CD4-positive, CD25-positive, alpha-beta regulatory T cell (primary cell): ENCODE measurements around the gene CEP112. TPM values are rescaled to one million over a fixed set of nuclear protein-coding genes. Genes with fewer than 3 reads are reported as not detected.
"Not testable (repeated sequence)": the region's sequence is repeated elsewhere in the genome, so short reads cannot be mapped to it uniquely, and the experiment has no call there.

Experiments
- ATAC-seq, 2 donors: fragments of 150-1000 bp; cut with Tn5 transposase; one replicate each; pipeline ENCODE4 v1.10.0; 2021; ENCODE audit warnings: low read depth in 2 of 2, moderate number of reproducible peaks in 2 of 2, moderate library complexity in 1 of 2
- DNase-seq, 3 donors: peaks; one replicate each; pipeline versions ENCODE4 v3.0.0 to v3.0.0-alpha.2; 2012 to 2022; ENCODE audit warnings: mixed read lengths in 1 of 3
- H3K27ac ChIP-seq: one replicate; pipeline ENCODE4 v1.7.0; 2013; ENCODE audit warnings: mild to moderate bottlenecking, low read length; ENCODE audit not compliant: insufficient read depth, poor library complexity, severe bottlenecking
- H3K27me3 ChIP-seq: one replicate; pipeline ENCODE4 v1.7.0; 2013; ENCODE audit warnings: low read length; ENCODE audit not compliant: control insufficient read depth, insufficient read depth
- H3K36me3 ChIP-seq: one replicate; pipeline ENCODE4 v1.7.0; 2013; ENCODE audit warnings: mild to moderate bottlenecking, low read length, moderate library complexity; ENCODE audit not compliant: control insufficient read depth, insufficient read depth
- H3K4me1 ChIP-seq: 2 replicates; pipeline ENCODE4 v1.7.0; 2013; ENCODE audit warnings: mild to moderate bottlenecking, low read length; ENCODE audit not compliant: insufficient read depth, control insufficient read depth, poor library complexity, severe bottlenecking
- H3K4me3 ChIP-seq: one replicate; pipeline ENCODE4 v1.7.0; 2013; ENCODE audit warnings: low read depth, mild to moderate bottlenecking, low read length, moderate library complexity
- H3K9me3 ChIP-seq, 2 experiments: 1 replicate in 1 of 2; 2 replicates in 1 of 2; pipeline ENCODE4 v1.7.0; 2013; ENCODE audit warnings: low read length in 2 of 2, mild to moderate bottlenecking in 1 of 2, moderate library complexity in 1 of 2; ENCODE audit not compliant: control insufficient read depth in 2 of 2
- H3K27ac Mint-ChIP-seq, 3 donors: one replicate each; pipeline ENCODE4 v1.8.0; 2020 to 2022; ENCODE audit warnings: mild to moderate bottlenecking in 3 of 3, mixed read lengths in 3 of 3, moderate library complexity in 2 of 3
- H3K27me3 Mint-ChIP-seq: one replicate; pipeline ENCODE4 v1.8.0; 2022; ENCODE audit warnings: mild to moderate bottlenecking, mixed read lengths
- H3K36me3 Mint-ChIP-seq: one replicate; pipeline ENCODE4 v1.8.0; 2020; ENCODE audit warnings: mixed read lengths
- H3K4me1 Mint-ChIP-seq, 4 donors: one replicate each; pipeline ENCODE4 v1.8.0; 2020 to 2022; ENCODE audit warnings: mixed read lengths in 4 of 4, mild to moderate bottlenecking in 1 of 4
- H3K4me3 Mint-ChIP-seq, 4 donors: one replicate each; pipeline ENCODE4 v1.8.0; 2020 to 2022; ENCODE audit warnings: mild to moderate bottlenecking in 4 of 4, mixed read lengths in 4 of 4, moderate library complexity in 3 of 4
- H3K9me3 Mint-ChIP-seq, 7 donors: one replicate each; pipeline ENCODE4 v1.8.0; 2020 to 2022; ENCODE audit warnings: mixed read lengths in 7 of 7, mild to moderate bottlenecking in 3 of 7, moderate library complexity in 2 of 7
- polyA plus RNA-seq, 4 donors: library from polyadenylated mRNA; unstranded; fragments of 300-500 nt; fragmentation: Illumina TruSeq; gene quantifications; one replicate each; pipeline ENCODE4 v1.2.3, GENCODE V29; 2021
- total RNA-seq: library from RNA; stranded (reverse); gene quantifications from one replicate; pipeline ENCODE4 v1.2.3, GENCODE V29; 2022

Gene CEP112
- total and polyA plus RNA-seq, 5 donors from 2014 or later: 0.15 to 2.3 (median 0.54) TPM; not detected in 1

GRCh38 chr17:65737451-65737850 is 454.5 kb downstream of the CEP112 start:
- no peaks in the 10 kb centered on the region for H3K9me3 ChIP-seq
- peaks cover 9% of the 10 kb centered on the region for H3K4me1 ChIP-seq

GRCh38 chr17:65733314-65733713 is 458.6 kb downstream of the CEP112 start:
- Mint-ChIP-seq H3K27me3 (no peaks in the 10 kb centered on the region), H3K27ac (no peak overlapping the region), H3K4me1 (peaks cover 0 to 12% (median 2%) of the 10 kb centered on the region in 4 donors), H3K36me3 (no peaks in the 10 kb centered on the region), H3K4me3 (no peak overlapping the region), H3K9me3 (peaks cover 0 to 3% (median 0%) of the 10 kb centered on the region in 7 donors)
- Histone ChIP-seq H3K36me3 (no peaks in the 10 kb centered on the region), H3K4me1 (no peaks in the 10 kb centered on the region), H3K27ac (no peak overlapping the region), H3K4me3 (no peak overlapping the region), H3K9me3 (no peaks in the 10 kb centered on the region), H3K27me3 (no peaks in the 10 kb centered on the region)
- no peak for ATAC-seq
- no peak for DNase-seq

More at GRCh38 chr17:65737451-65737850, 454.5 kb downstream of the CEP112 start:
- no peak overlapping the region for H3K27ac ChIP-seq
- H3K4me3 ChIP-seq: no peak overlapping the region
- H3K27me3 ChIP-seq: no peaks in the 10 kb centered on the region
- Mint-ChIP-seq H3K4me1 (peaks cover 3 to 23% (median 9%) of the 10 kb centered on the region in 4 donors), H3K4me3 (no peak overlapping the region), H3K36me3 (no peaks in the 10 kb centered on the region), H3K27ac (no peak overlapping the region), H3K27me3 (peaks cover 4% of the 10 kb centered on the region), H3K9me3 (peaks cover 0 to 3% (median 0%) of the 10 kb centered on the region in 7 donors)
- H3K36me3 ChIP-seq: no peaks in the 10 kb centered on the region
- ATAC-seq: no peak
- DNase-seq: no peak

DNA sequence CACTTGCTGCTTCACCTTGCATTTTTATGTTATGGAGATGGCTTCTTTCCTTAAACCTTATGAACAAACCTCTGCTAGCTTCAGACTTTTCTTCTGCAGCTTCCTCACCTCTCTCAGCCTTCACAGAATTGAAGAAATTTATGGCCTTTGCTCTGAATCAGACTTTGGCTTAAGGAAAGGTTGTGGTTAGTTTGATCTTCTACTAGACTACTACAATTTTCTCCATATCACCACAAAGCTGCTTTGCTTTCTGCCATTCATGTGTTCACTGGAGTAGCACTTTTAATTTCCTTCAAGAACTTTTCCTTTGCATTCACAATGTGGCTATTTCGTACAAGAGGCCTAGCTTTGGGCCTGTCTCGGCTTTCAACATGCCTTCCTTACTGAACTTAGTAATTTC is 459.3 kb downstream of the CEP112 start:
- not testable (repeated sequence) for H3K27me3 Mint-ChIP-seq, H3K4me1 ChIP-seq, H3K36me3 Mint-ChIP-seq, ATAC-seq, H3K4me3 ChIP-seq, H3K36me3 ChIP-seq, H3K27me3 ChIP-seq, H3K27ac ChIP-seq, H3K9me3 Mint-ChIP-seq, H3K4me3 Mint-ChIP-seq, H3K9me3 ChIP-seq
- Mint-ChIP-seq H3K27ac (peak overlapping the region in 1 of 3 donors; percentile 45), H3K4me1 (peaks cover 0 to 12% (median 2%) of the 10 kb centered on the region in 4 donors)
- peak in 1 of 3 donors; percentile 8 for DNase-seq

- peaks cover 0 to 12% (median 2%) of the 10 kb centered on the region in 4 donors for H3K4me1 Mint-ChIP-seq
- peaks cover 0 to 3% (median 0%) of the 10 kb centered on the region in 7 donors for H3K9me3 Mint-ChIP-seq
- DNase-seq: no peak
- no peaks in the 10 kb centered on the region for H3K36me3 Mint-ChIP-seq
- Histone ChIP-seq H3K9me3 (no peaks in the 10 kb centered on the region), H3K27me3 (no peaks in the 10 kb centered on the region), H3K4me1 (no peaks in the 10 kb centered on the region), H3K4me3 (no peak overlapping the region), H3K36me3 (no peaks in the 10 kb centered on the region), H3K27ac (no peak overlapping the region)
- no peak for ATAC-seq
- no peak overlapping the region for H3K4me3 Mint-ChIP-seq
- H3K27me3 Mint-ChIP-seq: peaks cover 4% of the 10 kb centered on the region
- no peak overlapping the region for H3K27ac Mint-ChIP-seq
These were observed 461.2 kb downstream of the CEP112 start for GRCh38 chr17:65730711-65731169.

- H3K4me3 Mint-ChIP-seq: no peak overlapping the region
- no peak for ATAC-seq
- H3K9me3 Mint-ChIP-seq: peaks cover 0 to 3% (median 0%) of the 10 kb centered on the region in 7 donors
- no peaks in the 10 kb centered on the region for H3K36me3 Mint-ChIP-seq
- peaks cover 0 to 12% (median 2%) of the 10 kb centered on the region in 4 donors for H3K4me1 Mint-ChIP-seq
- peaks cover 4% of the 10 kb centered on the region for H3K27me3 Mint-ChIP-seq
- H3K27me3 ChIP-seq: no peaks in the 10 kb centered on the region
- H3K4me3 ChIP-seq: no peak overlapping the region
- H3K9me3 ChIP-seq: no peaks in the 10 kb centered on the region
- no peak for DNase-seq
- no peaks in the 10 kb centered on the region for H3K36me3 ChIP-seq
- H3K27ac ChIP-seq: no peak overlapping the region
- H3K4me1 ChIP-seq: no peaks in the 10 kb centered on the region
- no peak overlapping the region for H3K27ac Mint-ChIP-seq
These were observed 462.7 kb downstream of the CEP112 start for GRCh38 chr17:65729207-65729606.

DNA sequence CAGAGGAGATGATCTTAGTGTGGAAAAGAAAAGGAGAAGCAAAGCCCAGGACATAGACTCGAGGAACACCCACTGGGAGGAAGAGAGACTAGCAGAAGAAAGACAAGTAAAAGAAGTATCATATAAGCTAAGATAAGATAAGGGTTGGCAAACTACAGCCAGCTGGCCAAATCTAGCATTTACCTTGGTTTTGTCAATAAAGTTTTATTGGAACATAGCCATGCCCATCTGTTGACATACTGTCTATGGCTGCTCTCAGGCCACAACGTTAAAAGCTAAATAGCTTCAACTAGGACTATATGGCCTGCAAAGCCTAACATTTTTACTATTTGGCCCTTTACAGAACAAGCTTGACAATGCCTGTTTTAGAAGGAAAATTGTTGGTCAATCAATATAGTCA is 464.1 kb downstream of the CEP112 start:
- H3K27ac ChIP-seq: no peak overlapping the region
- peaks cover 0 to 8% (median 2%) of the 10 kb centered on the region in 4 donors for H3K4me1 Mint-ChIP-seq
- H3K27ac Mint-ChIP-seq: no peak overlapping the region
- DNase-seq: no peak
- no peaks in the 10 kb centered on the region for H3K4me1 ChIP-seq
- no peaks in the 10 kb centered on the region for H3K9me3 ChIP-seq
- no peak overlapping the region for H3K4me3 Mint-ChIP-seq
- H3K4me3 ChIP-seq: no peak overlapping the region
- no peaks in the 10 kb centered on the region for H3K36me3 Mint-ChIP-seq
- no peaks in the 10 kb centered on the region for H3K27me3 ChIP-seq
- H3K27me3 Mint-ChIP-seq: peaks cover 4% of the 10 kb centered on the region
- no peaks in the 10 kb centered on the region for H3K9me3 Mint-ChIP-seq
- no peak for ATAC-seq
- no peaks in the 10 kb centered on the region for H3K36me3 ChIP-seq

DNA sequence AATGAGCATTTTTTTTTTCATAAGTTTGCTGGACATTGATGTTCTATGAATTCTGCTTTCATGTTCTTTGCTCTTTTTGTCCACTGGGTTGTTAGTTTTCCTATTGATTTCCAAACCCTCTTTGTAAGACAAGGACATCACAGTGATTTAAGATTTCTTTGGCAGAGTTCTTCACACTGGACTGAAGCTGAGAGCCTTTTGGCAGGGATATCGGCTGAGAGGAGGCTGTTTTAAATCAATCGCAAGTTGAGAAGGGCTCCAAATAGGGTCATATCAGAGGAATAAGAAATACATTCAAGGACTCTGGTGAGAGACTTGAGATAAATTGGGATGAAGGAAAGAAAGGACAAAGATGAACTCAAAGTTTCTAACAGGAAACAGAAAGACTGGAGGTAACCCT is 464.7 kb downstream of the CEP112 start:
- H3K4me3 Mint-ChIP-seq: no peak overlapping the region
- H3K4me1 ChIP-seq: no peaks in the 10 kb centered on the region
- H3K4me1 Mint-ChIP-seq: peaks cover 0 to 4% (median 2%) of the 10 kb centered on the region in 4 donors
- H3K9me3 Mint-ChIP-seq: no peaks in the 10 kb centered on the region
- no peaks in the 10 kb centered on the region for H3K9me3 ChIP-seq
- H3K27ac Mint-ChIP-seq: no peak overlapping the region
- H3K36me3 Mint-ChIP-seq: no peaks in the 10 kb centered on the region
- ATAC-seq (no peak), DNase-seq (no peak)
- H3K27me3 Mint-ChIP-seq: peaks cover 4% of the 10 kb centered on the region
- H3K36me3 ChIP-seq: no peaks in the 10 kb centered on the region
- no peak overlapping the region for H3K4me3 ChIP-seq
- H3K27me3 ChIP-seq: no peaks in the 10 kb centered on the region
- no peak overlapping the region for H3K27ac ChIP-seq

DNA sequence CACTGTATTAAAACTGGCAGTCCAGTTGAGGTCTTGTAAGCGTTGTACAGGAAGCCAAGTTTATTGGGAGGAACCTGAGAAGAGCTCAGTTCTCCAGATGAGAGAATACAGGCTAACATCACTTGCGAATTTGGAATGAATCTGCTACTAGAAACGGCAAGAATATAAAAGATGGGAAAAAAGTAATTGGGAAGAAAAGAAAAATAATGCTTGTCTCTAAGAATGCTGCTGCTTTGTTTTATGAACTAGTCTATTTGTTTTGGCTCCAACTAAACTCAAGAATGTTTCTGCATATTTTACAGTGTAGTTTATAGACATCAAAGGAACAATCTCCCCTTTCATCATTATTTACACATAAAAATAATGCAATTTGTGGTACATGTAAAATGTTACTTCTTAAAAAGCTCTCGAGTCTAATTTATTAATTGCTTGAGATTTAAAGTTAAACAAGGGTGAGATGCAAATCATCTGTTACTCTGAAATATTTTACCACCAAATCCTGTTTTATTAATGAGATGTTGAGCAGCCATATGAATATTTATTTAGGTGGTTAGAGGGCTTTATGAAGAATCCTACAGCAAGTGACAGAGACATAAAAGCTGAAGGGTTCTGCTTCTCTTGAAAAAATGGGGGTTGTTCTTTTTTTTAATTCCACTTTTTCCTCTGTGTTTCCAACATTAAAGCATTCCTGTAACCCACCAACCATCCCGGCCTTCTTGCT is 468.3 kb downstream of the CEP112 start:
- Mint-ChIP-seq H3K27me3 (peaks cover 8% of the 10 kb centered on the region), H3K4me3 (no peak overlapping the region), H3K27ac (no peak overlapping the region), H3K9me3 (no peaks in the 10 kb centered on the region), H3K4me1 (no peaks in the 10 kb centered on the region), H3K36me3 (no peaks in the 10 kb centered on the region)
- H3K36me3 ChIP-seq: no peaks in the 10 kb centered on the region
- no peaks in the 10 kb centered on the region for H3K9me3 ChIP-seq
- H3K4me3 ChIP-seq: no peak overlapping the region
- DNase-seq (no peak), ATAC-seq (no peak)
- H3K27me3 ChIP-seq: no peaks in the 10 kb centered on the region
- no peak overlapping the region for H3K27ac ChIP-seq
- no peaks in the 10 kb centered on the region for H3K4me1 ChIP-seq
